ENCODE results near the gene BRD9.
A peak's percentile ranks its signal among the peaks of the same experiment; 100 is the strongest.
"Not testable (repeated sequence)": the region's sequence is repeated elsewhere in the genome, so short reads cannot be mapped to it uniquely, and the experiment has no call there.

BRD9 gene

GRCh38 chr5:922436-923280, 30.1 kb upstream of the BRD9 start:
- DNase-seq, result no peak

GRCh38 chr5:921456-922435, 29.1 kb upstream of the BRD9 start:
- no peak for DNase-seq

- DNase-seq, result no peak
These were observed 27.7 kb upstream of the BRD9 start for GRCh38 chr5:920321-920720.

- no peak for DNase-seq
These were observed 26.9 kb upstream of the BRD9 start for GRCh38 chr5:919356-920000.

GRCh38 chr5:918717-919116, 26.1 kb upstream of the BRD9 start:
- DNase-seq, result not testable (repeated sequence)

GRCh38 chr5:916441-917293, 24.1 kb upstream of the BRD9 start:
- no peak for DNase-seq

GRCh38 chr5:915946-916345, 23.3 kb upstream of the BRD9 start:
- DNase-seq, result no peak

- not testable (repeated sequence) for DNase-seq
These were observed 22.7 kb upstream of the BRD9 start for GRCh38 chr5:915346-915745.

GRCh38 chr5:914612-915011, 22.0 kb upstream of the BRD9 start:
- no peak for DNase-seq

GRCh38 chr5:914174-914573, 21.6 kb upstream of the BRD9 start:
- no peak for DNase-seq

- DNase-seq, result peak; percentile 86
These were observed 19.9 kb upstream of the BRD9 start for GRCh38 chr5:912280-913091.

GRCh38 chr5:911601-912000, 19.0 kb upstream of the BRD9 start:
- DNase-seq, result no peak

- no peak for DNase-seq
These were observed 18.2 kb upstream of the BRD9 start for GRCh38 chr5:910769-911160.

GRCh38 chr5:909994-910768, 17.6 kb upstream of the BRD9 start:
- no peak for DNase-seq

GRCh38 chr5:909086-909485, 16.5 kb upstream of the BRD9 start:
- no peak for DNase-seq

- DNase-seq, result no peak
These were observed 15.6 kb upstream of the BRD9 start for GRCh38 chr5:908172-908571.

GRCh38 chr5:907366-907910, 14.8 kb upstream of the BRD9 start:
- DNase-seq, result no peak

GRCh38 chr5:905139-905642, 12.6 kb upstream of the BRD9 start:
- no peak for DNase-seq

- DNase-seq, result no peak
These were observed 11.1 kb upstream of the BRD9 start for GRCh38 chr5:903756-904096.
